HCT116 (cell line): ENCODE measurements around the gene CHST15. TPM values are rescaled to one million over a fixed set of nuclear protein-coding genes. Genes with fewer than 3 reads are reported as not detected.

Experiments used
- ATAC-seq: fragments of 200-7000 bp; cut with Tn5 transposase; 2 replicates; pipeline ENCODE4 v1.9.1; 2020; ENCODE audit warnings: mild to moderate bottlenecking, moderate library complexity
- BruUV-seq: library from RNA; stranded (reverse); fragments of 400-500 nt; replicated peaks from 2 replicates; lab custom pipeline; 2021; lab: Mats Ljungman, UMichigan
- CTCF ChIA-PET: fragments of 300-600 bp; sonication (Branson Sonifier 250); formaldehyde crosslinking; loops from one replicate; lab custom pipeline; 2021; ENCODE audit warnings: antibody characterized with exemption; lab: Charles Lee
- POLR2A ChIA-PET: fragments of 300-600, 350-600 bp; sonication (Branson Sonifier 250); formaldehyde crosslinking; loops from one replicate; lab custom pipeline; 2021; ENCODE audit warnings: antibody characterized with exemption; lab: Charles Lee
- RAD21 ChIA-PET, 2 experiments: fragments of 300-600 bp; sonication (Branson Sonifier 250); formaldehyde crosslinking; loops; one replicate each; lab custom pipeline; 2023; ENCODE audit warnings: low total read pairs in 2 of 2; ENCODE audit not compliant: uncharacterized antibody in 2 of 2, unreplicated experiment in 2 of 2, low non-redundant PET in 1 of 2; lab: Charles Lee
- DNase-seq: peaks from one replicate; pipeline ENCODE4 v3.0.0-alpha.2; 2010; ENCODE audit warnings: low read depth, low spot score
- H2AFZ ChIP-seq: fragments of 200-600 bp; shearing (Covaris generic), sonication (generic); 2 replicates; pipeline ENCODE4 v1.6.1; 2017; ENCODE audit warnings: low read depth, mixed run types, mixed read lengths, antibody characterized with exemption, low read length; ENCODE audit not compliant: poor library complexity, severe bottlenecking
- H3K27ac ChIP-seq: 2 replicates; pipeline ENCODE4 v1.5.1; 2012; ENCODE audit warnings: low read depth, low read length
- H3K27me3 ChIP-seq: fragments of 200-600 bp; sonication (generic); 2 replicates; pipeline ENCODE4 v1.6.1; 2016; ENCODE audit warnings: mixed run types, low read length, mixed read lengths; ENCODE audit not compliant: insufficient read depth
- H3K36me3 ChIP-seq, 2 experiments: fragments of 200-500 bp in 1 of 2; fragments of 200-600 bp in 1 of 2; sonication (Bioruptor generic) in 1 of 2; sonication (generic) in 1 of 2; 2 replicates each; pipeline versions ENCODE4 v1.5.1 to v1.6.1; 2014 to 2016; ENCODE audit warnings: low read length in 2 of 2, inconsistent platforms in 1 of 2, mixed read lengths in 1 of 2, mixed run types in 1 of 2; ENCODE audit not compliant: insufficient read depth in 2 of 2, control insufficient read depth in 1 of 2
- H3K4me1 ChIP-seq, 2 experiments: fragments of 200-600 bp in 1 of 2; sonication (generic) in 1 of 2; 2 replicates each; pipeline versions ENCODE4 v1.5.1 to v1.6.1; 2012 to 2017; ENCODE audit warnings: low read length in 2 of 2, inconsistent platforms in 1 of 2, mild to moderate bottlenecking in 1 of 2, mixed read lengths in 1 of 2, mixed run types in 1 of 2, moderate library complexity in 1 of 2; ENCODE audit not compliant: insufficient read depth in 2 of 2, control insufficient read depth in 1 of 2
- H3K4me2 ChIP-seq: fragments of 200-600 bp; sonication (generic); 2 replicates; pipeline ENCODE4 v1.6.1; 2017; ENCODE audit warnings: mixed run types, low read length, mixed read lengths
- H3K4me3 ChIP-seq, 2 experiments: fragments of 200-600 bp in 1 of 2; sonication (generic) in 1 of 2; replicated peaks in 1 of 2; 2 replicates each; pipeline ENCODE4 v1.5.1; 2011 to 2016; ENCODE audit warnings: low read length in 2 of 2, control low read depth in 1 of 2, low read depth in 1 of 2, mild to moderate bottlenecking in 1 of 2, mixed read lengths in 1 of 2, mixed run types in 1 of 2
- H3K79me2 ChIP-seq: fragments of 200-600 bp; sonication (generic); 2 replicates; pipeline ENCODE4 v1.6.1; 2017; ENCODE audit warnings: mild to moderate bottlenecking, mixed run types, low read length, moderate library complexity, mixed read lengths; ENCODE audit not compliant: insufficient read depth
- H3K9ac ChIP-seq: fragments of 200-600 bp; sonication (generic); 2 replicates; pipeline ENCODE4 v1.6.1; 2016; ENCODE audit warnings: low read length, mixed read lengths
- H3K9me2 ChIP-seq: fragments of 200-600 bp; sonication (generic), shearing (Covaris generic); 2 replicates; pipeline ENCODE4 v1.6.1; 2017; ENCODE audit warnings: mixed run types, mild to moderate bottlenecking, moderate library complexity; ENCODE audit not compliant: insufficient read depth
- H3K9me3 ChIP-seq, 2 experiments: fragments of 200-500 bp in 1 of 2; fragments of 200-600 bp in 1 of 2; sonication (Bioruptor generic) in 1 of 2; sonication (generic) in 1 of 2; 2 replicates each; pipeline ENCODE4 v1.6.1; 2014 to 2017; ENCODE audit warnings: low read length in 2 of 2, mixed read lengths in 2 of 2, inconsistent platforms in 1 of 2, low read depth in 1 of 2, mild to moderate bottlenecking in 1 of 2, mixed run types in 1 of 2, moderate library complexity in 1 of 2; ENCODE audit not compliant: control insufficient read depth in 1 of 2, insufficient read depth in 1 of 2
- H4K20me1 ChIP-seq: fragments of 200-600 bp; sonication (generic), shearing (Covaris generic); 2 replicates; pipeline ENCODE4 v1.6.1; 2017; ENCODE audit warnings: mixed run types, mild to moderate bottlenecking, moderate library complexity; ENCODE audit not compliant: insufficient read depth
- CBX3 ChIP-seq: IDR thresholded peaks from 2 replicates; pipeline ENCODE4 v1.6.1; 2012; ENCODE audit warnings: low read depth
- EGR1 ChIP-seq: IDR thresholded peaks from 2 replicates; pipeline ENCODE4 v1.6.1; 2012; ENCODE audit warnings: low read depth
- EZH2 ChIP-seq: fragments of 200-600 bp; sonication (generic); IDR thresholded peaks from 2 replicates; pipeline ENCODE4 v1.6.1; 2017; ENCODE audit warnings: antibody characterized with exemption, mixed run types
- POLR2A ChIP-seq: IDR thresholded peaks from 2 replicates; pipeline ENCODE4 v1.7.0; 2011; ENCODE audit warnings: borderline replicate concordance; ENCODE audit not compliant: insufficient read depth, insufficient read length; ENCODE audit errors: extremely low read depth
- POLR2AphosphoS5 ChIP-seq: IDR thresholded peaks from 2 replicates; pipeline ENCODE4 v1.6.1; 2011; ENCODE audit warnings: mild to moderate bottlenecking, low read depth, low read length, moderate library complexity
- RAD21 ChIP-seq: IDR thresholded peaks from 2 replicates; pipeline ENCODE4 v1.6.1; 2012; ENCODE audit warnings: low read depth, mild to moderate bottlenecking
- SP1 ChIP-seq: IDR thresholded peaks from 2 replicates; pipeline ENCODE4 v1.6.1; 2012; ENCODE audit warnings: low read depth
- intact Hi-C: fragments of 100-400 bp; cut with micrococcal nuclease; formaldehyde crosslinking; loops from 2 replicates; pipeline ENCODE4 v1.10.0; 2022
- total RNA-seq: library from RNA; stranded (reverse); gene quantifications from one replicate; pipeline ENCODE4 v1.2.1, GENCODE V29; 2021; ENCODE audit not compliant: unreplicated experiment
- TF ChIP-seq, protein P1 (sequence below): IDR thresholded peaks from 2 replicates; pipeline ENCODE4 v1.6.1; 2011; ENCODE audit warnings: mild to moderate bottlenecking, low read length, moderate library complexity; ENCODE audit not compliant: insufficient replicate concordance; ENCODE audit errors: extremely low read depth

CHST15 gene
- total RNA-seq, 1 experiment from 2014 or later = 47.2 TPM

DNA sequence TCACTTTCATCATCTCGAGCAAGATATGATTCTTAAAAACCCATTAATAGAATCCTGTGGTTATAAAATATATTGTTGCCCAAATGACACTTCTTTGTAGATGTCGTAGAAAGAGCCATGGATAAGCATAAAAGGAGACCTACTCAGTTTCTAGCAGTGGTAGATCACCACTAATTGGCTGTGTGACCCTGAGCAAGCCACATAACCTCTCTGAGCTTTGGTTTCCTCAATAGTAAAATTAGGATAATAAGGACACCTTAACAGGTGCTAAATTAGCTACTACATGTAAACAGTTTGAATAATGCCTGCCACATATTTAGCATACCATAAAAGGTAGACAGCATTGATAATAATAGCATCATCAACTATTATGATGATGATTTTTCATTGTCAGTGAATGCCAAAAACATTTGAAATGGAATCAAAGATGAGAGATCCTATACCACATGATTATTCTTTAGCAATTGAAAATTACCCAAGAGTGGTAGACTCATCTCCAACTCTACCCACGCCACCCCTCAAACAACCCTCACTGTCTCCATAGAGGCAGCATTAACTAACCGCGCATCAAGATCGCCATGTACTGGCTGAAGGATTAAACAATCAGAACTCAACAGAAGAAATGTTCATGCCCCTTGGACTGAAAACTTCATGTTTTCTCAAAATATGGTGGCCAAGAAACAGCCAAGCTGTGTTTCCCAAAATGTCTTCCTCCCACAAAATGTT lies 45.8 kb downstream of the CHST15 start:
- no peak overlapping the region for H2AFZ ChIP-seq
- ChIA-PET CTCF (no interaction called here), POLR2A (no interaction called here), RAD21 (no interaction called here)
- H3K9ac ChIP-seq = no peak overlapping the region
- no peaks in the 10 kb centered on the region for H3K27me3 ChIP-seq
- no peaks in the 10 kb centered on the region; a peak in 1 of 4 replicates for H3K36me3 ChIP-seq
- no peak overlapping the region for H3K4me2 ChIP-seq
- ATAC-seq (no peak), DNase-seq (no peak)
- H3K4me1 ChIP-seq = peaks cover 6 to 22% of the 10 kb centered on the region in 2 experiments; a peak in 3 of 4 replicates
- BruUV-seq = no TSS peak
- H3K4me3 ChIP-seq = no peak overlapping the region
- peaks cover 28% of the 10 kb centered on the region; the same call in 1 of the 2 replicates for H3K79me2 ChIP-seq
- intact Hi-C loops = no loop called here
- H3K9me2 ChIP-seq = no peaks in the 10 kb centered on the region
- no peak for TF ChIP-seq EZH2
- no peak for TF ChIP-seq POLR2AphosphoS5
- no peak for TF ChIP-seq SP1
- no peak for TF ChIP-seq POLR2A
- TF ChIP-seq, protein P1, sequence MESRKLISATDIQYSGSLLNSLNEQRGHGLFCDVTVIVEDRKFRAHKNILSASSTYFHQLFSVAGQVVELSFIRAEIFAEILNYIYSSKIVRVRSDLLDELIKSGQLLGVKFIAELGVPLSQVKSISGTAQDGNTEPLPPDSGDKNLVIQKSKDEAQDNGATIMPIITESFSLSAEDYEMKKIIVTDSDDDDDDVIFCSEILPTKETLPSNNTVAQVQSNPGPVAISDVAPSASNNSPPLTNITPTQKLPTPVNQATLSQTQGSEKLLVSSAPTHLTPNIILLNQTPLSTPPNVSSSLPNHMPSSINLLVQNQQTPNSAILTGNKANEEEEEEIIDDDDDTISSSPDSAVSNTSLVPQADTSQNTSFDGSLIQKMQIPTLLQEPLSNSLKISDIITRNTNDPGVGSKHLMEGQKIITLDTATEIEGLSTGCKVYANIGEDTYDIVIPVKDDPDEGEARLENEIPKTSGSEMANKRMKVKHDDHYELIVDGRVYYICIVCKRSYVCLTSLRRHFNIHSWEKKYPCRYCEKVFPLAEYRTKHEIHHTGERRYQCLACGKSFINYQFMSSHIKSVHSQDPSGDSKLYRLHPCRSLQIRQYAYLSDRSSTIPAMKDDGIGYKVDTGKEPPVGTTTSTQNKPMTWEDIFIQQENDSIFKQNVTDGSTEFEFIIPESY = no peak
- TF ChIP-seq RAD21 = no peak
- no peak for TF ChIP-seq CBX3
- TF ChIP-seq EGR1 = no peak
- H3K27ac ChIP-seq = no peak overlapping the region
- no peaks in the 10 kb centered on the region for H4K20me1 ChIP-seq
- H3K9me3 ChIP-seq = no peaks in the 10 kb centered on the region
